K562 (cell line): ENCODE data around the gene TSSK6. TPM values are rescaled to one million over a fixed set of nuclear protein-coding genes. Genes with fewer than 3 reads are reported as not detected.

Source experiments
- ARNT ChIP-seq, 2 experiments: fragments of 450-650 bp; IDR thresholded peaks; 2 replicates each; pipeline ENCODE4 v1.6.1; 2016; ENCODE audit warnings: mild to moderate bottlenecking in 1 of 2
- BRCA1 ChIP-seq, 2 experiments: fragments of 450-650 bp in 1 of 2; sonication (generic) in 1 of 2; formaldehyde crosslinking in 1 of 2; IDR thresholded peaks; 2 replicates each; pipeline versions ENCODE4 v1.5.0 to v1.6.1; 2017 to 2020; ENCODE audit warnings: mild to moderate bottlenecking in 1 of 2, missing genetic modification reagents in 1 of 2
- HDAC1 ChIP-seq, 2 experiments: fragments of 450-650 bp; IDR thresholded peaks; 2 replicates each; pipeline ENCODE4 v1.6.1; 2016 to 2017; ENCODE audit warnings: inconsistent platforms in 1 of 2, mild to moderate bottlenecking in 1 of 2, moderate library complexity in 1 of 2
- MTA3 ChIP-seq: fragments of 450-650 bp; formaldehyde crosslinking; IDR thresholded peaks from 2 replicates; pipeline ENCODE4 v1.6.1; 2017; ENCODE audit warnings: mild to moderate bottlenecking, borderline replicate concordance
- MYNN ChIP-seq, 2 experiments: sonication (generic); formaldehyde crosslinking in 1 of 2; IDR thresholded peaks; 2 replicates each; pipeline versions ENCODE4 v1.5.0 to v1.6.1; 2016 to 2020; ENCODE audit warnings: antibody characterized with exemption in 1 of 2, missing genetic modification reagents in 1 of 2
- NR2C2 ChIP-seq, 2 experiments: fragments of 200-800 bp in 1 of 2; sonication (Bioruptor generic) in 1 of 2; sonication (generic) in 1 of 2; formaldehyde crosslinking in 1 of 2; IDR thresholded peaks; 2 replicates each; pipeline versions ENCODE4 v1.6.1 to v1.8.0; 2016 to 2022; ENCODE audit warnings: mild to moderate bottlenecking in 1 of 2, missing compliant biosample characterization in 1 of 2, missing genetic modification characterization in 1 of 2, missing genetic modification reagents in 1 of 2
- RCOR1 ChIP-seq, 2 experiments: IDR thresholded peaks; 2 replicates each; pipeline ENCODE4 v1.6.1; 2012; ENCODE audit warnings: low read depth in 2 of 2, low read length in 2 of 2, borderline replicate concordance in 1 of 2, improper control_type of control experiment in 1 of 2
- RREB1 ChIP-seq: fragments of 250-450 bp; sonication (Bioruptor Pico); IDR thresholded peaks from 2 replicates; pipeline ENCODE4 v1.4.0; 2020
- SAP30 ChIP-seq: fragments of 200-600 bp; sonication (generic); IDR thresholded peaks from 2 replicates; pipeline ENCODE4 v1.6.1; 2012; ENCODE audit warnings: borderline replicate concordance, low read depth, mild to moderate bottlenecking, moderate library complexity, low read length, control low read depth, inconsistent platforms; ENCODE audit not compliant: insufficient read depth, poor library complexity, severe bottlenecking
- SOX6 ChIP-seq: fragments of 450-650 bp; IDR thresholded peaks from 2 replicates; pipeline ENCODE4 v1.6.1; 2014; ENCODE audit warnings: mild to moderate bottlenecking
- TARDBP ChIP-seq: fragments of 450-650 bp; IDR thresholded peaks from 2 replicates; pipeline ENCODE4 v1.6.1; 2016
- TCF7 ChIP-seq: sonication (generic); IDR thresholded peaks from 2 replicates; pipeline ENCODE4 v1.6.1; 2016; ENCODE audit warnings: antibody characterized with exemption, borderline replicate concordance
- VEZF1 ChIP-seq: fragments of 200-800 bp; sonication (Bioruptor generic); IDR thresholded peaks from 2 replicates; pipeline ENCODE4 v1.6.1; 2017; ENCODE audit warnings: missing genetic modification characterization, missing compliant biosample characterization
- ZNF354B ChIP-seq: fragments of 250-450 bp; sonication (Bioruptor Pico); IDR thresholded peaks from 2 replicates; pipeline ENCODE4 v1.4.0; 2020
- polyA plus RNA-seq, 8 experiments: library from polyadenylated mRNA; depleted of rRNA in 4 of 8; stranded (reverse) in 5 of 8; unstranded in 3 of 8; fragments of >200 nt; fragmentation: Nextera tagmentation in 2 of 8; fragmentation: Illumina TruSeq in 1 of 8; extraction: Ambion mirVana in 2 of 8; extraction: Trizol in 1 of 8; gene quantifications; 2 replicates each; pipeline versions ENCODE4 v1.2.1 to v1.2.3, GENCODE V29; 2011 to 2014; ENCODE audit warnings: inconsistent platforms in 1 of 8, missing spikeins in 1 of 8
- total RNA-seq, 7 experiments: library from RNA; depleted of rRNA in 6 of 7; stranded (reverse); fragments of >200 nt in 6 of 7; fragmentation: Illumina TruSeq in 2 of 7; extraction: Trizol in 2 of 7; gene quantifications; 2 replicates each; pipeline versions ENCODE4 v1.2.1 to v1.2.3, GENCODE V29; 2011 to 2021; ENCODE audit warnings: low replicate concordance in 1 of 7
- TF ChIP-seq, protein P1 (sequence below): sonication (generic); formaldehyde crosslinking; IDR thresholded peaks from 2 replicates; pipeline ENCODE4 v1.8.0; 2022; ENCODE audit warnings: missing genetic modification reagents, mild to moderate bottlenecking, moderate library complexity, borderline replicate concordance

The TSSK6 gene
- total and polyA plus RNA-seq, 9 of the 15 experiments (the other 6 are each of a cell fraction or from before 2014, with no cell fraction given) = 0.21 to 2.6 (median 1.5) TPM; not detected in 3

DNA sequence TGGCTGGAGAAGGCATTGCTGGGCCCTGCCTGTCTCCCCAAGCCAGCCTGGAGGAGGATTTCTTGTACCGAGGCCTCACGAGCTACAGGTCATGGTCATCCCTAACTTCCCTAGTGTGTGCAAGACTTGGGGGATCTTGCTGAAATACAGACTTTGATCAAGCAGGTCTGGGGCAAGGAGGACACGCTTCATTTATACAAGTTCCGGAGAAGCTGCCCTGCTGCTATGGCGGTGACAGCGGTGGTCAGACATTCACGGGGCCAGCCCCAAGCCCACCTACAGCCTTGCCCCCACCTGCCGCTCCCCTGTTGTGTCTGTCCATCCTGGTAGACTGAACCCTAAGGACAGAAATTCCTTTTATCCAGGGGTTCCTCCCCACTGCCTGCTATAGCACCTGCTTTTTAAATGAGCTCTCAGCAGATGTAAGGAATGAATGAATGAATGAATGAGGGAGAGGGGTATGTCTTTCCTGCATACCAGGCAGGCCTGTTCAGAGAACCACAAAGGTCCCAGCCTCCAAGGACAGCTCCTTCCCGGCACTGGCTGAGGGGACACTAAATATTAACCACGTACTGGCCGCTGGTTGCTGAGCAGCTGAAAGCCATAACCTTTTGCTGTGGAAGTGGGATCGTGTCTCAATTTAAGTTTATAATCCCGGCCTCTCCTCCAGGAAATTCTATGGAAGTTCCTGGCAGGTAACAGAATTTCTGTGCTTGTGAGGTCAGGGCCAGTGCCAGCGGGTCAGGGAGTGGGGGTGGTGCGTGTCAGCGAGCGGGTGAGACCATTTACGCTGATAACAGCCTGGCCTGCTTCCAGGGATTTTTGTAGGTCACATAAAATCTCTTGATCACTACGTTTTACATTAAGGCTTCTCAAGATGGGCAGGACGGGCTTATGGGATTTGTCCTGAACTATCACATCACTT lies 27.1 kb downstream of the TSSK6 start (continued):
- TF ChIP-seq VEZF1 (CRISPR knock-in tag) (peak; percentile 56; the same call in 1 of the 2 replicates), TARDBP (no peak), RCOR1 (IDR thresholded peaks at IDR 0.05; ENCODE audit: borderline replicate concordance in 1 of 2, low read depth in 2 of 2, low read length in 2 of 2) (peak in 1 of 2 experiments; percentile 70; a peak in 2 of 4 replicates), ARNT (IDR thresholded peaks at IDR 0.05) (no peak), RREB1 (CRISPR knock-in tag) (no peak), BRCA1 (IDR thresholded peaks at IDR 0.05) (no peak), BRCA1 (CRISPR knock-in tag; IDR thresholded peaks at IDR 0.05) (no peak), SAP30 (peak; percentile 4), HDAC1 (IDR thresholded peaks at IDR 0.05) (0 out of 4 replicates have a peak, but pooled peaks of 1 of the 2 experiments have one; percentile 47), TCF7 (no peak), MTA3 (peak; percentile 18; the same call in 1 of the 2 replicates), ZNF354B (CRISPR knock-in tag) (0 out of 2 replicates have a peak, but pooled peaks have one; percentile 8), SOX6 (peak; percentile 33; the same call in 1 of the 2 replicates), MYNN (IDR thresholded peaks at IDR 0.05) (peak; percentile 52; the same call in 1 of the 2 replicates), MYNN (CRISPR knock-in tag; IDR thresholded peaks at IDR 0.05) (no peak), NR2C2 (CRISPR knock-in tag; IDR thresholded peaks at IDR 0.05) (no peak), NR2C2 (tag; IDR thresholded peaks at IDR 0.05) (peak; percentile 85)
- TF ChIP-seq, protein P1, sequence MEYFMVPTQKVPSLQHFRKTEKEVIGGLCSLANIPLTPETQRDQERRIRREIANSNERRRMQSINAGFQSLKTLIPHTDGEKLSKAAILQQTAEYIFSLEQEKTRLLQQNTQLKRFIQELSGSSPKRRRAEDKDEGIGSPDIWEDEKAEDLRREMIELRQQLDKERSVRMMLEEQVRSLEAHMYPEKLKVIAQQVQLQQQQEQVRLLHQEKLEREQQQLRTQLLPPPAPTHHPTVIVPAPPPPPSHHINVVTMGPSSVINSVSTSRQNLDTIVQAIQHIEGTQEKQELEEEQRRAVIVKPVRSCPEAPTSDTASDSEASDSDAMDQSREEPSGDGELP (CRISPR knock-in tag) = 0 out of 2 replicates have a peak, but pooled peaks have one; percentile 15
